Measurements from ENCODE around the gene ZNF253.

GRCh38 chr19:19816679-19817078, 49.0 kb upstream of the ZNF253 start:
- TF ChIP-seq CTCF (IDR thresholded peaks at IDR 0.05; ENCODE audit: low read length) (no peak), EZH2 (optimal IDR thresholded peaks at IDR 0.05; ENCODE audit: low read depth, low read length) (no peak), EZH2phosphoT487 (IDR thresholded peaks at IDR 0.05; ENCODE audit: low read length) (no peak)
